ENCODE data around the gene LNPEP. TPM values are rescaled to one million over a fixed set of nuclear protein-coding genes. Genes with fewer than 3 reads are reported as not detected.

Gene LNPEP
- total RNA-seq, 1 donor from 2014 or later, result 38.1 TPM

DNA sequence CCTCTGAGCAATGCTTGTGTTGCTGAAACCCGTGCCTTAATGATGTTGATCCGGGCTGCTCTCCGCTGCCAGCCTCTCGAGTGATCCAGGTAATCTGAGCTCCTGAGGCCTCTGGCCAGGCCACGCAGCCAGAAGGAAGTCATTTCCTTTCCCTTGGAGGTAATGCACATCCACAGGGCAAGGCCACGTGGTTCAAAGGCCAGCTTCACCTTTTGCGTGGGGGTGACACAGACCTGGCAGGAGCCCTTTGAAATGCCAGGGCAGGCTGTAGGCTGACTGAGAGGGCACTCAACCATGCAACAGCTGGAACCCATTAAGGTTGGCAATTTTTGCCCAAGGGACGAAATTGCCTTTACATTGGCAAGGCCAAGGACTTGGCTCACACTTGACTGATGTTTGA, 126.2 kb downstream of the LNPEP start:
- no peak overlapping the region for H3K27ac Mint-ChIP-seq
- no peak for TF ChIP-seq CTCF (conservative IDR thresholded peaks at IDR 0.05)
- H3K4me3 Mint-ChIP-seq, result no peak overlapping the region
- peaks cover 51% of the 10 kb centered on the region for H3K4me1 Mint-ChIP-seq (ENCODE audit: unreplicated experiment)
- H3K27me3 Mint-ChIP-seq, result peaks cover under 1% of the 10 kb centered on the region
- no peak for DNase-seq (ENCODE audit: extremely low spot score, unreplicated experiment)
- H3K9me3 Mint-ChIP-seq, result peaks cover 8% of the 10 kb centered on the region
- H3K36me3 Mint-ChIP-seq, result no peaks in the 10 kb centered on the region

DNA sequence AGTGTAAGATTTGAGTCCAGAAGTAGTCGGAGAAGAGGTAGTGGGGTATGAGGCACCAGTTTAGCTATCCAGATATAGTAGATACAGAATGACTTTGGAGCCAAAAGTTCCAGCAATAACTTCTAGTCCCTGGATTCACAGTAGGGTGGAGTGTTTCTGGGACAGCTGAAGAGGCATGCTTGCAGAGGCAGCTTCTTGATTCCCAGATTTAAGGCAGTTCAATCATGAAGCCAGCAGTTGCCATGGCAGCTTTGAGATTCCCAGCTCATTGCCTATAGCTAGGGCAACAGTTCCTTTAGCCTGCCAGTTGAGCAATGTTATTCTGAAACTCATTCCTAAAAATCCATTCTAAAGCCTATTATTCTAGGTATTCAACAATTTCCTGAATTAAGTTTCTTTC, 127.4 kb downstream of the LNPEP start:
- Mint-ChIP-seq H3K27ac (no peak overlapping the region), H3K36me3 (no peaks in the 10 kb centered on the region), H3K9me3 (peaks cover 7% of the 10 kb centered on the region), H3K27me3 (no peaks in the 10 kb centered on the region), H3K4me3 (no peak overlapping the region), H3K4me1 (ENCODE audit: unreplicated experiment) (peaks cover 61% of the 10 kb centered on the region)
- no peak for TF ChIP-seq CTCF (conservative IDR thresholded peaks at IDR 0.05)
- DNase-seq (ENCODE audit: extremely low spot score, unreplicated experiment), result no peak

- H3K36me3 Mint-ChIP-seq, result no peaks in the 10 kb centered on the region
- TF ChIP-seq CTCF (conservative IDR thresholded peaks at IDR 0.05), result no peak
- H3K4me3 Mint-ChIP-seq, result peak overlapping the region; percentile 10
- no peaks in the 10 kb centered on the region for H3K27me3 Mint-ChIP-seq
- H3K9me3 Mint-ChIP-seq, result no peaks in the 10 kb centered on the region
- H3K27ac Mint-ChIP-seq, result no peak overlapping the region
- DNase-seq (ENCODE audit: extremely low spot score, unreplicated experiment), result no peak
- peaks cover 59% of the 10 kb centered on the region for H3K4me1 Mint-ChIP-seq (ENCODE audit: unreplicated experiment)
Observed at GRCh38 chr5:97065475-97065874, 129.6 kb downstream of the LNPEP start.

DNA sequence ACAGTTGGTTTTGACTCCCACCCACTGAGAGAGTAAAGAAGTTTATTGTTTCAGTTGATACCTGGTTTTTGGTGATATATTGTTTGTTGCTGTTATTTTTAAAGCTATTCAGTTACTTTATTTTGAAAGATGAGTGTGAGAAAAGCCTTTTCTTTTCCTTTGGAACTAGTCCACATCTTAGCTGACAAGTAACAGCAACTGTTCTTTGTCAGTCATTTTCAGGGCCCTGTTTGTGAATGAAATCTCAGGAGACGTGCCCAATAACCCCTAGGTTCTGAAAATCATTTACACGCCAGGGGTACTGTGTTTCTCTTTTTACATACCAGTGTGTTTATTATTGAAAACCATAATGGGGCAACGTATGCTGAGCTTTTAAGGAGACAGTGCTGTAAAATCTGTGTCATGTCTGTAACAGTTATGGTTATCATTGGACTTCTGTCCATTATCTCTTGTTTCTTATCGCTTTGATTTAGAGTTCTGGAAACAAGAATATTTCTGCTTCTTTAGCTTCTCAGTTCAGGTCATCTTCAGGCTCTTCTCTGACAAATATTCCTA, 131.5 kb downstream of the LNPEP start:
- Mint-ChIP-seq H3K4me1 (ENCODE audit: unreplicated experiment) (peaks cover 47% of the 10 kb centered on the region), H3K36me3 (no peaks in the 10 kb centered on the region), H3K27me3 (no peaks in the 10 kb centered on the region), H3K9me3 (no peaks in the 10 kb centered on the region), H3K27ac (peak overlapping the region; percentile 59), H3K4me3 (peak overlapping the region; percentile 36)
- no peak for DNase-seq (ENCODE audit: extremely low spot score, unreplicated experiment)
- TF ChIP-seq CTCF (conservative IDR thresholded peaks at IDR 0.05), result no peak

- Mint-ChIP-seq H3K4me1 (ENCODE audit: unreplicated experiment) (peaks cover 31% of the 10 kb centered on the region), H3K27me3 (no peaks in the 10 kb centered on the region), H3K4me3 (no peak overlapping the region), H3K27ac (no peak overlapping the region), H3K36me3 (peaks cover 4% of the 10 kb centered on the region), H3K9me3 (no peaks in the 10 kb centered on the region)
- TF ChIP-seq CTCF (conservative IDR thresholded peaks at IDR 0.05), result no peak
- DNase-seq (ENCODE audit: extremely low spot score, unreplicated experiment), result no peak
Observed at GRCh38 chr5:97070234-97070633, 134.4 kb downstream of the LNPEP start.

GRCh38 chr5:97071101-97071500, 135.2 kb downstream of the LNPEP start:
- H3K36me3 Mint-ChIP-seq, result peaks cover 4% of the 10 kb centered on the region
- no peak for DNase-seq (ENCODE audit: extremely low spot score, unreplicated experiment)
- TF ChIP-seq CTCF (conservative IDR thresholded peaks at IDR 0.05), result no peak
- no peaks in the 10 kb centered on the region for H3K27me3 Mint-ChIP-seq
- H3K9me3 Mint-ChIP-seq, result no peaks in the 10 kb centered on the region
- H3K4me1 Mint-ChIP-seq (ENCODE audit: unreplicated experiment), result peaks cover 22% of the 10 kb centered on the region
- H3K27ac Mint-ChIP-seq, result no peak overlapping the region
- no peak overlapping the region for H3K4me3 Mint-ChIP-seq
